Measurements from ENCODE around the gene NT5E. TPM values are rescaled to one million over a fixed set of nuclear protein-coding genes. Genes with fewer than 3 reads are reported as not detected.

Gene NT5E
- total and polyA plus RNA-seq, 2 donors (not counting 3 experiments of a cell fraction or from before 2014, with no cell fraction given), result 59.3 to 115 TPM

GRCh38 chr6:85412911-85413430, 36.9 kb upstream of the NT5E start:
- H2AFZ ChIP-seq (ENCODE audit: low read depth, low read length), result no peak overlapping the region
- no peak for FAIRE-seq
- DNase-seq (ENCODE audit: low read depth, low spot score), result no peak
- H3K9me1 ChIP-seq (replicated peaks; ENCODE audit: control insufficient read depth, extremely low read depth, insufficient read depth, low read length), result no peaks in the 10 kb centered on the region
- H3K4me1 ChIP-seq (ENCODE audit: control insufficient read depth, extremely low read depth, insufficient read depth, low read length), result peaks cover 3% of the 10 kb centered on the region
- POLR2A ChIA-PET, result no interaction called here
- BruUV-seq (replicated peaks), result no TSS peak
- H3K4me2 ChIP-seq (ENCODE audit: insufficient read depth, low read length), result no peak overlapping the region
- H3K79me2 ChIP-seq (ENCODE audit: control insufficient read depth, insufficient read depth, low read length), result no peaks in the 10 kb centered on the region
- no peaks in the 10 kb centered on the region for H3K36me3 ChIP-seq (ENCODE audit: control insufficient read depth in 2 of 2, extremely low read depth in 1 of 2, insufficient read depth in 2 of 2, low read length in 2 of 2)
- H3K4me3 ChIP-seq (replicated peaks in 1 of 3; ENCODE audit: insufficient read depth in 1 of 3, low read depth in 1 of 3, low read length in 3 of 3), result no peak overlapping the region
- dilution Hi-C loops (cut with MboI; ENCODE audit: extremely low pct_ligation_motif_present, low sequenced_read_pairs) (no loop called here), intact Hi-C loops (cut with micrococcal nuclease) (no loop called here)
- H4K20me1 ChIP-seq (replicated peaks; ENCODE audit: control insufficient read depth, extremely low read depth, insufficient read depth, low read length), result no peaks in the 10 kb centered on the region
- no peaks in the 10 kb centered on the region for H3K9me3 ChIP-seq (replicated peaks; ENCODE audit: control insufficient read depth, insufficient read depth, low read length)
- TF ChIP-seq CTCF (IDR thresholded peaks at IDR 0.05; ENCODE audit: extremely low read depth in 1 of 2, insufficient read depth in 1 of 2, low read depth in 1 of 2, low read length in 2 of 2) (no peak), MYC (IDR thresholded peaks at IDR 0.05; ENCODE audit: low read depth, low read length) (no peak), POLR2A (IDR thresholded peaks at IDR 0.05; ENCODE audit: low read depth, low read length) (no peak), GATA2 (IDR thresholded peaks at IDR 0.05; ENCODE audit: insufficient read depth, insufficient read length, low read depth, low read length) (no peak), FOS (IDR thresholded peaks at IDR 0.05; ENCODE audit: borderline replicate concordance, insufficient read depth, low read length) (no peak), POLR2AphosphoS5 (IDR thresholded peaks at IDR 0.05; ENCODE audit: insufficient read depth, low read depth, low read length) (no peak), EZH2 (IDR thresholded peaks at IDR 0.05; ENCODE audit: borderline replicate concordance, low read depth, low read length, severe bottlenecking) (no peak), JUN (IDR thresholded peaks at IDR 0.05; ENCODE audit: borderline replicate concordance, insufficient read depth, insufficient read length, low read depth) (no peak), MAX (IDR thresholded peaks at IDR 0.05; ENCODE audit: insufficient read depth, insufficient read length) (no peak)
- H3K9ac ChIP-seq (replicated peaks; ENCODE audit: extremely low read depth, insufficient read depth, low read length), result no peak overlapping the region
- CTCF ChIA-PET, result no interaction called here
- H3K27me3 ChIP-seq (ENCODE audit: control insufficient read depth in 2 of 2, insufficient read depth in 2 of 2, low read length in 2 of 2), result no peaks in the 10 kb centered on the region
- no peak overlapping the region for H3K27ac ChIP-seq (ENCODE audit: insufficient read depth, low read depth, low read length)
